ENCODE data around the gene ATP2C1.
"Not testable (repeated sequence)": the region's sequence is repeated elsewhere in the genome, so short reads cannot be mapped to it uniquely, and the experiment has no call there.

Gene ATP2C1

DNA sequence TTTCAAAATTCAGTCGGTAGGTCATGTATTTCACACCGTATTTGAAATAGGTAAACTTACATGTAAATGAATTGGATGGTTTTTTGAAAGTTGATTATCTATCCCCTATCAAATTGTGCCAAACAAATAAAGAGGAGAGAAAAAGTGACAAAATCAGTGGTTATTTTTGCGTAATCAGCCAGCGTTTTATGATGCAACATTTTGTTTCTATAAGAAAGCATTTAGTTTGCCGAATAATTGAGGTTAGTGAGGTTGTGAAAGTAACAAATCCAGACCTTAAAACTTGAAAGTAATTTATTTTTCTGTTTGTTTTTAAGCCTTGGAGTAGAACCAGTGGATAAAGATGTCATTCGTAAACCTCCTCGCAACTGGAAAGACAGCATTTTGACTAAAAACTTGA is 103.4 kb downstream of the ATP2C1 start:
- no peak for DNase-seq

DNA sequence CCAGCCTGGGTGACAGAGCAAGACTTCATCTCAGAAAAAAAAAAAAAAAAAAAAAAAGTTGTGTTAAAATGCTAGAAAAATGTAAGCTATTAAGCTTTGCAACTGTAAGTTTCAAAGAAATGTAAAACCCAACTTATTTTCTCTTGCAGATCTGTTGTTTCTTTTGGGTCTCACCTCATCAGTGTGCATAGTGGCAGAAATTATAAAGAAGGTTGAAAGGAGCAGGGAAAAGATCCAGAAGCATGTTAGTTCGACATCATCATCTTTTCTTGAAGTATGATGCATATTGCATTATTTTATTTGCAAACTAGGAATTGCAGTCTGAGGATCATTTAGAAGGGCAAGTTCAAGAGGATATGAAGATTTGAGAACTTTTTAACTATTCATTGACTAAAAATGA is 107.2 kb downstream of the ATP2C1 start:
- DNase-seq: no peak

- DNase-seq: no peak
Measured at GRCh38 chr3:131004603-131005002, 110.7 kb downstream of the ATP2C1 start.

DNA sequence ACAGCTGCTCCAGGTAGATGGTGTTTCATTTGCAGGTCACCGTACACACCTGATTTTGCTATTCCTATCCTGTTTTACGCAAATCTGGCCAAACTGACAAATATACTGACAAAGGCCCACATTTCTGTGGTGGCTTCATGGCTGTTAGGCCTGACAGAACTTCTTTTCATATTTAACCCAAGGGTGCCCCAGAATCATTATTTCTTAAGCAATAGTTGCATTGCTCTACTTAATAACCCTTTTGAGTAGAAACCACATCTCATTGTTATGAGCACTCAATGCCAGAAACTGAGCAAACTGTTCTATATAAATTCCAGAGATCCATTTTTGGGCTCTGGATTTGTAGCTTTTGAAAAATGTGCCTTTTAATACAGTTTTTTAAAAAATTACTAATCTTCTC is 113.4 kb downstream of the ATP2C1 start:
- DNase-seq: no peak

DNA sequence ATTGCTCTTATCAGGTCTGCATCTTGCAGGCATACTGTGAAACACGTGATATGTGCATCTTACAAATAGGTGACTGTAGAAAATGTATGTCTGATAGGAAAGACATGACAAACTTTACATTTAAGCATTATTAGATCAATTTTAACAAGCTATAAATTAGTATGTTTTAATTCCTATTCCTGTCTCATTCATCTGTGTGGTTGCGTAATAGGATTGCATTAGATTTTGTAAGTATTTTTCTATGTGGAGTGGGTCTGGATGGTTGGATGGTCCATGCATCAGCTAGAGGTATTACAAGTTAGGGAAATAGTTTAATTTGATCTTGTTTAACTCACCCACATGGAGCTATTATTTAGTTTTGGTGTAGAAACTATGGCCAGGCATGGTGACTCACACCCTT is 113.9 kb downstream of the ATP2C1 start:
- DNase-seq: no peak

GRCh38 chr3:131008326-131008725 is 114.4 kb downstream of the ATP2C1 start:
- no peak for DNase-seq

GRCh38 chr3:131009698-131010097 is 115.8 kb downstream of the ATP2C1 start:
- DNase-seq: no peak

DNA sequence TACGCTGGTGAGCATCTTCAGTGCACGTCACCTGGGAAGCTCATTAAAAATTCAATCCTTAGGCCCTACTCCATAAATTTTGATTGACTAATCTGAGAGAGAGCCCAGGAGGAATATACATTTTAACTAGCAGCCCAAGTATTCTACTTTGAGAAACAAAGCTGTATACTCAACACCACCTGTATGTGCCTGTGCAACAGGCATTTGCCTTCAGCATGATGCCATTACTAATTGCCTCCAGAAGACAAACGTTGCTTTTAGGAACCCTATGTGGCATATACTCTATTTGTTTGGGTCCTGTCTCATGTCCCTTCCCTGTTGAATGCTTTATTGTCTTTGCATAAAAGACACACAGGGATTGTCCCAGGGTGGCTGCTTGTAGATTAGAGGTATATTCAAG is 125.1 kb downstream of the ATP2C1 start:
- no peak for DNase-seq

DNA sequence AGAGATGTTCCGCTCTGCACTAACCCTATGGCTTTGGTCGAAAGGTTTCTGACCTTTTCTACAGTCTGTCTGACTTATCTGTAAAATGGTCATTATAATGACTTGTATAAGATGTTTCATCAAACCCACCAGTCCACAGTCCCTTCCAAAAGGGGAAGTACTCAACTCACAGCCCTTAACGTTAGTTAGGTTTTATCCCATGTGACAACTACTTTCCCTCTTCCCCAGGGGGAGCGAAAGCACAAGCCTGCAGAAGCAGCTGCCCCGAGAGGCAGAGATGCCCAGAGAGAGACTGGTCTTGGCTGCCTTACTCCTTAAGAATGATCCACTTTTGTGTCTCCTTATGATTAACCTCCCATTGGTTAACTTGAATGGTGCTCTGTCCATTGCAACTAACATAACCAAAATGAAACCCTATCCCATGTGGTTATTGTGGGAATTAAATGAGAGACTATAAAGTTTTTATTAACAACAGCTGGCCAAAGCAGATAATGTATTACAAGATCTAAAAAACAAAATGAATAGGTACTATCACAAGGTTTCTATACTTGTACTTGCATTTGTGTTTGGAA is 126.3 kb downstream of the ATP2C1 start:
- no peak for DNase-seq

DNA sequence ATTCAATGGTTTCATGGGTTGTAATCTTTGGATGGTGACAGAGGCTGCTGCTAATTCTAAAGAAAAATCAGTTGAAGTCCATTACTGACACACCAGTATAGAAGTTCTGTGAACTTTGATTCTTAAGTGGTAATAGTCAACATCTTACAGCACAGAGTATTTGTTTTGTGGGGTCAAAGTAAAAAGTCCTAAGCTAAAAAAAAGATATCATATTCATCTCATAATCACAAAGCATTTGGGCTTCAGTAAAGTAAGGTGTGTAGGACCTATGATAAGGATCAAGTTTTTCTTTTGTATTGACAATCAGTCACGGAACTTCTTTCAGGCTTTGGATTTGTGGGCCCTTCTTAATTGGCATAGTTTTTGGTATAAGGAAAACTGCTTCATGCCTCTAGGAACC is 131.7 kb downstream of the ATP2C1 start:
- no peak for DNase-seq

GRCh38 chr3:131026321-131027151 is 132.7 kb downstream of the ATP2C1 start, which contains the start of the genes ASTE1 and NEK11:
ASTE1 (minus strand) TSS chr3:131026825; CDS start chr3:131025306, 1,519 bp downstream.
NEK11 (plus strand) TSS chr3:131026877; CDS start chr3:131029709, 2,832 bp downstream.
- DNase-seq: peak; percentile 63 to 90

GRCh38 chr3:131028844-131029243 is 135.0 kb downstream of the ATP2C1 start:
- no peak for DNase-seq

DNA sequence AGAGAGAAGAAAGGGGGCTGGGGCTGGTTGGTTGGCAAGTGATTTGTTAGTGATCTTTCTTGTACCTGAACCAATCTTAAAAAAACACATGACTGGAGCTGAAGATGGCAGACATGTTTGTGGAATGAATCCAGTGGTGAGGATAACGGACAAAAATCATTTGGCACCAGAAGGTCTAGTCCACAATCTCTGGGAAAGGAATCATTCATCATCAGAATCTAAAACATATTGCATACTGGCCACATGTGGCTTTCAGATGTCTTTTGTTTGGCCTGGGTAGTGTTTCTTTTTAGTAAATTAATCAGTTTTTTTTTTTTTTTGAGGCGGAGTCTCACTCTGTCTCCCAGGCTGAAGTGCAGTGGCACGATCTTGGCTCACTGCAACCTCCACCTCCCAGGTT is 137.8 kb downstream of the ATP2C1 start:
- DNase-seq: no peak

DNA sequence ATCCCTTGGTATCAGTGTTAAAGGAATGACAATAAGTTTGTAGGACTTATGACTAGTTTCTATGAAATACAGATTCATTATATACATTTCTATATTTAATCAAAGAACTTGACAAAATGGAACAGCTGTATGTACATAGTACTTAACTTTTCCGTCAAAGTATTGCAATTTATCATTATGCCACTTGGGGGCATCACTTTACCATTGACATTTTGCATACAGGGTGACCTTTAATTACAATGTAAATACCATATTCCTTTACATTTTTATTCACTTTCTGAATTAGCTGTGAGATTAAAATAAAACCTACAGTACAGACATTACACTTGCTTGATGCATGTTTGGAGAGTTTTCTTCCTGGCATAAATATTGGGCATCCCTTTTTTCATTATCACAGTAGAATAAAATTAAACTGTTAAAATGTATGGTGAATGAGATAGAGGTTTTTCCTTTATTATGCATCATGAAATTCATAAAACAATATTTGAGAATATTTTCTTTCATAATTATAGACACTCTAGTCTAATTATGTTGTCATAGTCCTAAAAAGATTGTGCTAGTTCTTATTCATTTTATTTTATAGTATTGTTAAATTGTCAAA is 139.7 kb downstream of the ATP2C1 start:
- peak; percentile 17 to 43 for DNase-seq

DNA sequence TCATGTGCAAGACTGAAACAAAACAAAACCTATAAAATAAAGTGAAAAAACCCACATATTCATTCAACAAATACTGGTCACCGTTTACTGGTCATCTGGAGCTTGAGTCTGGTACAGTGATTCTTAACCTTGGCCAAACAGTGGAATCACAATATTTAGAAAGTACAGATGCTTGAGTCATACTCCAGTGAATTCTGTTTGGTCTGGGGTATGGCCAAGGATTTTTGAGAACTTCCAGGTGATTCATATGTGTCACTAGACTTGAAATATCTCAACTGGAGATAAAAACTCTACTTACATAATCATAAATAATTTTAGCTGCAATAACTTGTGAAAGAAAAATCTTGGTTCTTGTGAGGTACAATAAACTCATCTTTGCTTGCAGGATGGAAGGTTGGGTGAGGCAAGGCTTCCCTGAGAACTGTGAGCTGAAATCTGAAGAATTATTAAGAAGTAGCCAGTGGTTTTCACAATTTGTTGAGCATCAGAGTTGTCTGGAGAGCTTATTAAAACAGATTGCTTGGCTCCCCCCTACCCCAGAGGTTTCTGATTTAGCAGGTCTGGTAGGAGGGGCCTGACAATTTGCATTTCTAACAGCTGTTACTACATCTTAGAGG is 142.4 kb downstream of the ATP2C1 start:
- DNase-seq: no peak

- DNase-seq: no peak
Measured at GRCh38 chr3:131036986-131037385, 143.1 kb downstream of the ATP2C1 start.

DNA sequence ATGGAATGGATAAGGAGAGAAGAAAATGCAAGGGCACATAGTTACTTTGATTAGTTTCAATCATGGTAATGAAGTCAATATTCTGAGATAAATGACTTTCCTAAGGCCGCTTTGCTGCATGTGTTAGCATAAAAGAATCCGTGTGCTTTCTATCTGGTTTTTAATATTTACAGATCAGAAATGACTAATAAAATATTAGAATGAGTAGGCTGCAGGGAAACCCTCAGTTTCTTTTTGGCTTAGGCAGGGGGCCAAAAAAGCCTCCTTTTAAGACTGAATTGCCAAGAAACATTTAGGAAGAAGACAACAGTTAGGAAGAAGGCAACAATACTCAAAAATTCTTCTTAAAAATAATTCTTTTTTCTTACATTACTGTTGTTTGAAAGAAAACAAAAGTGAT is 144.4 kb downstream of the ATP2C1 start:
- no peak for DNase-seq

GRCh38 chr3:131042271-131042985 is 148.5 kb downstream of the ATP2C1 start:
- not testable (repeated sequence) for DNase-seq

GRCh38 chr3:131047582-131047981 is 153.7 kb downstream of the ATP2C1 start:
- peak in 1 of 2 experiments; percentile 8 for DNase-seq

DNA sequence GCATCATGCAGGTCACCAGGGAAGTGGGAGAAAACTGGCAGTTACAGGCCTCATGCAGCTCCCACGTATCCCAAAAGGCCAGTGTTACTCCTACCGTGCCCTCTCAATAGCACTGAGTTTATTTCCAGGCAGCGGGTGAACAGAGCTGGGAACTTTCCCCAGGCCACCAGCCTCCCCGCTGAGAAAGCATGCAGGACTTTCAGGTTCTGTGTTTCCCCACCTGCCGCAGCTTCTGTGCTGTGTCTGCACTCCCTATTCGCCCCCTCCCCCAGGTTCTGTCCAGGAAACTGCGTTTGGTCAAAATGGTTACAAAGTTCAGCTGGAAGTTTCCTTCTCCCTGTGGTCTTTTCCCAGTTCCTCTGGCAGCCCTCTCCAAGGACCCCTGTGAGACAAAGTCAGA is 154.1 kb downstream of the ATP2C1 start:
- DNase-seq: no peak

DNA sequence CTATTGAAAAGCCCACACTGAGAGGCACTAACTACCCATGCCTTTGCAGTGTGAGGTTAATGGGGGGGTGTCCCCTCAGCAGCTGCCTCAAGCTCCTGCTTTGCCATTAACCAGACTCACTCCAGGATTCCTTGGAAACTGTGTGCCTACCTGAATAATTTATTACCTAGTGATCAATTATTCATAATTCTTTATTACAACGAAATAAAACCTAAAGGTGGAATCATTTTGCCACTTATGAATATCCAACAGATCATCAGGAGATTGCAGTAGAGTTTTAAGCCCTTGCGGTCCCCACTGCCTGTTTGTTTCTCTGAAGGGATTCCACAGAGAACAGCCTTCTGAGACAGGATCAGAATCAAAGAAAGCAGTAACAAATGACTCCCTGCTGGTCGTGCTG is 156.1 kb downstream of the ATP2C1 start:
- no peak for DNase-seq

DNA sequence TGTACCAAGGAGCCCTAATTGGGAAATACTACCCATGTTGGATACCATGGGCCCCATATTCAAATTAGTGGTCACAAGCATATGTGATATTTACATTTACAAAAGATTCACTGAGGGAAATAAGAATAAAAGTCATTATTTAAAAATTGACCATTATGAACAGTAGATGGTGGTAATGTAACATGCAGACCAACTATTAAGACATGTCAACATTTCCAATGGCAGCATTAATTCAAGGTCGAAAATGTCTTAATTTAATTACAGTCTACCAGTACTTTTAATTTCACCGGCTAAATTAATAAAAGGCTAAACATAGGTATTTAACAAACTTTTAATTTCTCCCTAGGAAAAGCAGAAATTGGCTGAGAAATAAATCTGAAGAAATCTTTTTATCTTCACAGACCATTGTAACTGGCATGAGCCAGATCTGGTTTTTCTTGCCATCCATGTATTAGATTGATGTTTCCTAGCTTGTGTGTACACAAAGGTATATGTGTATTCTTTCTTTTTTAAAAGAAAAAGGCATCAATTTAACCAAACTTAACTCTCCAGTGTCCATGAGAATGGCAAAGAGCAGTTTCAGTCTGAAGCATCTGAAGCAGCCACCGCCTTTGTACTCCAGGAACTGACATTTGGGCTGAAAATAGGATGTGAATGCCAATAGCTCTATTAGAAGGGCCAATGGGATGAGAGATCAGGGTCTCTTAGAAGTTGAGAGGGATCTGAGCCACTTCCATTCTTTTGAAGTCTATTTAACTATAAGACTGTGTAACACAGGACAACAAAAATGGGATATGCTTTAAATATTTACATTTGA is 159.4 kb downstream of the ATP2C1 start:
- peak in 1 of 2 experiments; percentile 6 for DNase-seq
